Gastrocnemius medialis (tissue), 4 donors: Measurements from ENCODE around the gene FGFR3. TPM values are rescaled to one million over a fixed set of nuclear protein-coding genes. Genes with fewer than 3 reads are reported as not detected.

Source experiments
- ATAC-seq, 2 donors: fragments of 150-250 bp; one replicate each; pipeline ENCODE4 v1.9.1; 2016
- DNase-seq, 2 donors: peaks; one replicate each; pipeline ENCODE4 v3.0.0-alpha.2; 2019
- H3K27ac ChIP-seq, 4 donors: fragments of 200-600 bp; sonication (generic); 1 replicate in 1 of 4; 2 replicates in 3 of 4; pipeline ENCODE4 v1.5.1; 2016 to 2018; ENCODE audit warnings: mild to moderate bottlenecking in 2 of 4, moderate library complexity in 1 of 4
- H3K27me3 ChIP-seq, 3 donors: fragments of 200-600 bp; sonication (generic) in 2 of 3; 1 replicate in 1 of 3; 2 replicates in 2 of 3; pipeline versions ENCODE4 v1.5.1 to v1.6.0; 2016 to 2019; ENCODE audit warnings: mild to moderate bottlenecking in 1 of 3, moderate library complexity in 1 of 3
- H3K36me3 ChIP-seq, 2 donors: fragments of 200-600 bp; sonication (generic) in 1 of 2; one replicate each; pipeline ENCODE4 v1.5.1; 2017 to 2018
- H3K4me1 ChIP-seq, 2 donors: fragments of 200-600 bp; sonication (generic) in 1 of 2; one replicate each; pipeline ENCODE4 v1.5.1; 2016 to 2017; ENCODE audit warnings: mild to moderate bottlenecking in 2 of 2
- H3K4me3 ChIP-seq, 4 donors: fragments of 200-600 bp; sonication (generic) in 3 of 4; 1 replicate in 1 of 4; 2 replicates in 3 of 4; pipeline ENCODE4 v1.5.1; 2016 to 2019; ENCODE audit warnings: mild to moderate bottlenecking in 2 of 4
- H3K9me3 ChIP-seq, 3 donors: fragments of 200-600 bp; sonication (generic) in 2 of 3; 1 replicate in 1 of 3; 2 replicates in 2 of 3; pipeline ENCODE4 v1.5.1; 2016 to 2019
- CTCF ChIP-seq, 5 experiments: fragments of 450-650 bp in 3 of 5; fragments of 200-600 bp in 2 of 5; sonication (generic) in 2 of 5; IDR thresholded peaks in 4 of 5; conservative IDR thresholded peaks in 1 of 5; 1 replicate in 4 of 5; 2 replicates in 1 of 5; pipeline ENCODE4 v1.5.1; 2016 to 2019; ENCODE audit warnings: antibody characterized with exemption in 5 of 5, mild to moderate bottlenecking in 3 of 5, moderate library complexity in 3 of 5
- POLR2A ChIP-seq, 2 donors: fragments of 450-650 bp; IDR thresholded peaks; one replicate each; pipeline ENCODE4 v1.6.1; 2017; ENCODE audit warnings: antibody characterized with exemption in 2 of 2, mild to moderate bottlenecking in 2 of 2, moderate library complexity in 2 of 2
- in situ Hi-C, 4 donors: fragments of 200-750 bp; cut with MboI; loops; one replicate each; pipeline versions ENCODE4 v1.15.0 to v1.8.0; 2017; ENCODE audit warnings: low sequenced_read_pairs in 4 of 4
- intact Hi-C: fragments of 100-400 bp; cut with DNase I; formaldehyde crosslinking; loops from one replicate; pipeline ENCODE4 v1.15.1; 2023; ENCODE audit warnings: low total_unique reads
- total RNA-seq, 4 donors: library from RNA; depleted of rRNA; stranded (reverse); fragments of >200 nt; gene quantifications; one replicate each; pipeline versions ENCODE4 v1.1.0 to v1.2.3, GENCODE V29; 2016

FGFR3 gene
- total RNA-seq, 4 donors from 2014 or later: 0.15 to 0.51 (median 0.18) TPM; not detected in 1

GRCh38 chr4:1750381-1751154 lies 42.5 kb upstream of the FGFR3 start:
- intact Hi-C loops: no loop called here
- H3K9me3 ChIP-seq: no peaks in the 10 kb centered on the region
- no peak for DNase-seq
- ATAC-seq: no peak
- H3K4me3 ChIP-seq: no peak overlapping the region
- H3K27me3 ChIP-seq: no peaks in the 10 kb centered on the region
- H3K4me1 ChIP-seq: no peaks in the 10 kb centered on the region
- no peak overlapping the region for H3K27ac ChIP-seq
- TF ChIP-seq POLR2A (IDR thresholded peaks at IDR 0.05) (no peak), CTCF (IDR thresholded peaks at IDR 0.05 in 4 of 5, conservative IDR thresholded peaks at IDR 0.05 in 1 of 5) (no peak)
- no peaks in the 10 kb centered on the region for H3K36me3 ChIP-seq
- in situ Hi-C loops: no loop called here

- in situ Hi-C loops (no loop called here), intact Hi-C loops (no loop called here)
- Histone ChIP-seq H3K4me1 (no peaks in the 10 kb centered on the region), H3K27ac (no peak overlapping the region), H3K4me3 (no peak overlapping the region), H3K9me3 (no peaks in the 10 kb centered on the region), H3K36me3 (no peaks in the 10 kb centered on the region), H3K27me3 (no peaks in the 10 kb centered on the region)
- TF ChIP-seq POLR2A (IDR thresholded peaks at IDR 0.05) (no peak), CTCF (IDR thresholded peaks at IDR 0.05 in 4 of 5, conservative IDR thresholded peaks at IDR 0.05 in 1 of 5) (no peak)
- ATAC-seq (no peak), DNase-seq (no peak)
Observed at GRCh38 chr4:1751155-1751918, 41.8 kb upstream of the FGFR3 start.

- H3K9me3 ChIP-seq: no peaks in the 10 kb centered on the region
- no peak overlapping the region for H3K4me3 ChIP-seq
- H3K36me3 ChIP-seq: no peaks in the 10 kb centered on the region
- DNase-seq (no peak), ATAC-seq (no peak)
- in situ Hi-C loops: no loop called here
- no peaks in the 10 kb centered on the region for H3K4me1 ChIP-seq
- H3K27me3 ChIP-seq: no peaks in the 10 kb centered on the region
- TF ChIP-seq POLR2A (IDR thresholded peaks at IDR 0.05) (no peak), CTCF (IDR thresholded peaks at IDR 0.05 in 4 of 5, conservative IDR thresholded peaks at IDR 0.05 in 1 of 5) (no peak)
- H3K27ac ChIP-seq: no peak overlapping the region
- intact Hi-C loops: no loop called here
Observed at GRCh38 chr4:1751919-1752283, 41.2 kb upstream of the FGFR3 start.

GRCh38 chr4:1752284-1753041 lies 40.6 kb upstream of the FGFR3 start:
- Histone ChIP-seq H3K4me1 (no peaks in the 10 kb centered on the region), H3K27ac (no peak overlapping the region), H3K4me3 (no peak overlapping the region), H3K27me3 (no peaks in the 10 kb centered on the region), H3K9me3 (no peaks in the 10 kb centered on the region), H3K36me3 (no peaks in the 10 kb centered on the region)
- intact Hi-C loops (no loop called here), in situ Hi-C loops (no loop called here)
- TF ChIP-seq POLR2A (IDR thresholded peaks at IDR 0.05) (no peak), CTCF (IDR thresholded peaks at IDR 0.05 in 4 of 5, conservative IDR thresholded peaks at IDR 0.05 in 1 of 5) (no peak)
- DNase-seq: no peak
- no peak for ATAC-seq
